Measurements from ENCODE around the gene NDFIP1. TPM values are rescaled to one million over a fixed set of nuclear protein-coding genes. Genes with fewer than 3 reads are reported as not detected.

The NDFIP1 gene
- total and polyA plus RNA-seq, 2 of the 8 experiments (the other 6 are each of a cell fraction or from before 2014, with no cell fraction given) = 8.8 to 27.1 TPM

DNA sequence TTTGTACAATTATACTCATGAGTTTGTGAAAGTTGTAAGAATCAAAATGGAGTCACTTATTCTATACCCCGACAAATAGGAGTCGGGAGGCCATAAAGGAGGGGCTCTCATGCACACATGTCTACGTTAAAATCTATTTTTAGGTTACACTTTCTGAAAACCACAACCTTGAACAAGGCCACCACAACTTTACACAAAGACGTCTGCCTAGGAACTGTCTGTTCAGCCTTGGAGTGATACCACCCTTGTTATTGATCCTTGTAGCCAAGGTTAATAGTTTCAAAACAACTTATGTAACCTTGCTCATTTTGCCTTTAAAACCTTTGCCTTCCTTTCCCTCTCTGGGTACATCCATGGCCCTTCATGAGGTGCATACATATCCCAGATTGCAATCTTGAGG lies 4.1 kb upstream of the NDFIP1 start:
- no peaks in the 10 kb centered on the region for H3K79me1 ChIP-seq (ENCODE audit: low read depth, low read length)
- H2BK120ac ChIP-seq (replicated peaks; ENCODE audit: low read depth, low read length) = no peak overlapping the region
- H3K27ac ChIP-seq (ENCODE audit: low read depth, low read length) = no peak overlapping the region
- TF ChIP-seq EP300 (IDR thresholded peaks at IDR 0.05; ENCODE audit: borderline replicate concordance in 1 of 2, low read depth in 2 of 2, low read length in 2 of 2) = no peak
- no peak for TF ChIP-seq JUN (IDR thresholded peaks at IDR 0.05; ENCODE audit: low read depth, low read length)
- no peak for TF ChIP-seq TEAD4 (IDR thresholded peaks at IDR 0.05; ENCODE audit: low read depth, low read length)
- TF ChIP-seq KDM4A (IDR thresholded peaks at IDR 0.05; ENCODE audit: low read depth, low read length, severe bottlenecking) = no peak
- TF ChIP-seq, protein P1, sequence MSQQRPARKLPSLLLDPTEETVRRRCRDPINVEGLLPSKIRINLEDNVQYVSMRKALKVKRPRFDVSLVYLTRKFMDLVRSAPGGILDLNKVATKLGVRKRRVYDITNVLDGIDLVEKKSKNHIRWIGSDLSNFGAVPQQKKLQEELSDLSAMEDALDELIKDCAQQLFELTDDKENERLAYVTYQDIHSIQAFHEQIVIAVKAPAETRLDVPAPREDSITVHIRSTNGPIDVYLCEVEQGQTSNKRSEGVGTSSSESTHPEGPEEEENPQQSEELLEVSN (IDR thresholded peaks at IDR 0.05) = no peak
- TF ChIP-seq SAP30 (IDR thresholded peaks at IDR 0.05; ENCODE audit: insufficient read depth, insufficient replicate concordance, low read length) = no peak
- no peak for TF ChIP-seq NANOG (IDR thresholded peaks at IDR 0.05; ENCODE audit: insufficient read depth, low read depth, low read length, poor library complexity, severe bottlenecking)
- ChIA-PET POLR2A (ENCODE audit: partially characterized antibody) (no interaction called here), CTCF (ENCODE audit: partially characterized antibody) (interaction anchor here (0.7 kb wide), 1 partner anchor 17 kb away, joined by 3 read pairs; no protein-coding TSS in a partner anchor)
- WGBS, 2 experiments (ENCODE audit: extremely low coverage in 1 of 2, insufficient coverage in 1 of 2, insufficient read length in 1 of 2, insufficient replicate concordance in 2 of 2, low coverage in 1 of 2, low lambda C conversion rate in 2 of 2, missing lambda C conversion rate in 1 of 2) = 93% methylated on average over 4 of the region's 4 CpGs; no CpG with 5 or more reads in 1 of the 2 experiments
- no peak overlapping the region for H3K4me2 ChIP-seq (ENCODE audit: insufficient read depth in 1 of 2, low read depth in 2 of 2, low read length in 2 of 2)
- H2BK12ac ChIP-seq (ENCODE audit: low read depth, low read length) = no peak overlapping the region
- DNase-seq (ENCODE audit: low read depth in 1 of 2, low spot score in 2 of 2) = no peak
- H2AFZ ChIP-seq (ENCODE audit: low read length) = no peak overlapping the region
- H3K4me1 ChIP-seq (replicated peaks in 1 of 4; ENCODE audit: control insufficient read depth in 3 of 4, insufficient read depth in 4 of 4, low read length in 3 of 4) = peaks cover 0 to 4% (median 3%) of the 10 kb centered on the region in 4 experiments; a peak in 4 of 7 replicates
- H2BK20ac ChIP-seq (ENCODE audit: low read length) = no peak overlapping the region
- FAIRE-seq = no peak
- H2BK5ac ChIP-seq (ENCODE audit: low read depth, low read length) = no peak overlapping the region
- H3K23me2 ChIP-seq (ENCODE audit: low read depth, low read length) = peaks cover 6% of the 10 kb centered on the region
- no peak overlapping the region for H4K8ac ChIP-seq (ENCODE audit: extremely low read depth, insufficient read depth, low read length)
- no peak overlapping the region for H3K23ac ChIP-seq (ENCODE audit: insufficient read length)
- H3K36me3 ChIP-seq (ENCODE audit: control insufficient read depth in 2 of 4, insufficient read depth in 4 of 4, low read length in 3 of 4) = no peaks in the 10 kb centered on the region; a peak in 1 of 8 replicates
- H4K5ac ChIP-seq (ENCODE audit: insufficient read length, low read depth, low read length) = no peak overlapping the region
- H3K14ac ChIP-seq (ENCODE audit: insufficient read length) = no peak overlapping the region
- H3K18ac ChIP-seq (ENCODE audit: extremely low read depth, low read length) = no peak overlapping the region
- peaks cover 0 to 5% (median 3%) of the 10 kb centered on the region in 4 experiments; a peak in 6 of 7 replicates for H3K27me3 ChIP-seq (replicated peaks in 1 of 4; ENCODE audit: control insufficient read depth in 3 of 4, extremely low read depth in 1 of 4, insufficient read depth in 3 of 4, low read length in 3 of 4)
- H3K56ac ChIP-seq (replicated peaks; ENCODE audit: insufficient read length, low read depth, low read length) = no peak overlapping the region
- H2BK15ac ChIP-seq (ENCODE audit: low read length) = no peak overlapping the region
- H3K4ac ChIP-seq (replicated peaks; ENCODE audit: insufficient read length, low read depth, low read length) = no peak overlapping the region
- no peak overlapping the region for H2AK5ac ChIP-seq (ENCODE audit: low read depth, low read length)
- no peaks in the 10 kb centered on the region for H4K20me1 ChIP-seq (replicated peaks in 1 of 2; ENCODE audit: control insufficient read depth in 1 of 2, insufficient read depth in 2 of 2, low read length in 2 of 2)
- no peaks in the 10 kb centered on the region for H3K9me3 ChIP-seq (ENCODE audit: insufficient read depth in 2 of 2, low read depth in 1 of 2, low read length in 1 of 2)
- H3K79me2 ChIP-seq (ENCODE audit: control insufficient read depth in 1 of 2, insufficient read depth in 2 of 2, low read length in 2 of 2) = peaks cover 0 to 3% of the 10 kb centered on the region in 2 experiments; a peak in 1 of 4 replicates
- H3K4me3 ChIP-seq (ENCODE audit: extremely low read depth in 1 of 4, insufficient read depth in 2 of 4, low read depth in 3 of 4, low read length in 4 of 4) = no peak overlapping the region
- no peak overlapping the region for H4K91ac ChIP-seq (replicated peaks; ENCODE audit: insufficient read length, low read length)
- H3K9ac ChIP-seq (replicated peaks in 1 of 4; ENCODE audit: extremely low read depth in 1 of 4, low read depth in 3 of 4, low read length in 3 of 4) = no peak overlapping the region
